Activated CD4-positive, alpha-beta T cell treated with anti-CD3 and anti-CD28 coated beads for 36 hours (primary cell): ENCODE data around the gene SH3GLB1. TPM values are rescaled to one million over a fixed set of nuclear protein-coding genes. Genes with fewer than 3 reads are reported as not detected.

Experiments
- ATAC-seq: fragments of 200-7000 bp; cut with Tn5 transposase; one replicate; pipeline ENCODE4 v1.10.0; 2021; ENCODE audit warnings: mild to moderate bottlenecking, moderate library complexity
- CTCF ChIA-PET: fragments of 350-600 bp; sonication (Branson Sonifier 250); formaldehyde crosslinking; loops from one replicate; lab custom pipeline; 2021; ENCODE audit warnings: antibody characterized with exemption; lab: Charles Lee
- POLR2A ChIA-PET: fragments of 350-600 bp; sonication (Branson Sonifier 250); formaldehyde crosslinking; loops from one replicate; lab custom pipeline; 2021; ENCODE audit warnings: antibody characterized with exemption, inconsistent platforms; lab: Charles Lee
- DNase-seq: peaks from one replicate; pipeline ENCODE4 v3.0.0-alpha.2; 2020
- H3K27ac Mint-ChIP-seq: one replicate; pipeline ENCODE4 v1.8.0; 2021; ENCODE audit warnings: mixed read lengths
- H3K27me3 Mint-ChIP-seq: one replicate; pipeline ENCODE4 v1.8.0; 2021; ENCODE audit warnings: mixed read lengths
- H3K36me3 Mint-ChIP-seq: one replicate; pipeline ENCODE4 v1.8.0; 2021; ENCODE audit warnings: low read depth, mixed read lengths
- H3K4me1 Mint-ChIP-seq: one replicate; pipeline ENCODE4 v1.8.0; 2021; ENCODE audit warnings: mixed read lengths
- H3K4me3 Mint-ChIP-seq: one replicate; pipeline ENCODE4 v1.8.0; 2021; ENCODE audit warnings: mild to moderate bottlenecking, moderate library complexity, mixed read lengths
- H3K9me3 Mint-ChIP-seq: one replicate; pipeline ENCODE4 v1.8.0; 2021; ENCODE audit warnings: low read depth, mixed read lengths
- intact Hi-C, 2 experiments: fragments of 100-400 bp; cut with DNase I in 1 of 2; cut with micrococcal nuclease in 1 of 2; formaldehyde crosslinking; loops; one replicate each; pipeline versions ENCODE4 v1.14.2 to v1.15.1; 2022 to 2024; cut with DNase I, micrococcal nuclease
- total RNA-seq, 2 experiments: library from RNA; stranded (reverse); gene quantifications; one replicate each; pipeline ENCODE4 v1.2.3, GENCODE V29; 2021

Gene SH3GLB1
- total RNA-seq, 2 experiments from 2014 or later: 58.0 to 64.5 TPM

- no peak for ATAC-seq
- H3K27me3 Mint-ChIP-seq: no peaks in the 10 kb centered on the region
- POLR2A ChIA-PET: interaction anchor here (0.6 kb wide), 1 partner anchor 273 kb away, joined by 3 read pairs; no protein-coding TSS in a partner anchor
- CTCF ChIA-PET: interaction anchor here (0.8 to 1.4 kb wide), 5 partner anchors 9 to 70 kb away, joined by 3 to 6 read pairs (median 3); partner anchors contain the start of gene SH3GLB1
- H3K36me3 Mint-ChIP-seq: no peaks in the 10 kb centered on the region
- H3K4me3 Mint-ChIP-seq: peak overlapping the region; percentile 38
- H3K4me1 Mint-ChIP-seq: peaks cover 23% of the 10 kb centered on the region
- intact Hi-C loops: loop anchor here (1.0 to 2.0 kb wide), 3 partner anchors 69 to 560 kb away; partner anchors contain the start of gene SH3GLB1 (in 2 of the 2)
- no peak for DNase-seq
- H3K9me3 Mint-ChIP-seq: no peaks in the 10 kb centered on the region
- peak overlapping the region; percentile 86 for H3K27ac Mint-ChIP-seq
Observed at GRCh38 chr1:86773341-86774288, 69.2 kb downstream of the SH3GLB1 start.

- ATAC-seq: peak; percentile 100
- CTCF ChIA-PET: interaction anchor here (0.8 to 1.0 kb wide), 4 partner anchors 8 to 71 kb away, joined by 3 to 6 read pairs (median 4); partner anchors contain the start of gene SH3GLB1
- POLR2A ChIA-PET: interaction anchor here (0.6 kb wide), 1 partner anchor 272 kb away, joined by 3 read pairs; no protein-coding TSS in a partner anchor
- DNase-seq: peak; percentile 84
- H3K36me3 Mint-ChIP-seq: no peaks in the 10 kb centered on the region
- H3K9me3 Mint-ChIP-seq: no peaks in the 10 kb centered on the region
- H3K27ac Mint-ChIP-seq: peak overlapping the region; percentile 86
- H3K27me3 Mint-ChIP-seq: no peaks in the 10 kb centered on the region
- peaks cover 26% of the 10 kb centered on the region for H3K4me1 Mint-ChIP-seq
- H3K4me3 Mint-ChIP-seq: peak overlapping the region; percentile 38
- intact Hi-C loops: loop anchor here (1.0 to 2.0 kb wide), 3 partner anchors 70 to 559 kb away; partner anchors contain the start of gene SH3GLB1 (in 2 of the 2)
Observed at GRCh38 chr1:86774305-86775295, 70.2 kb downstream of the SH3GLB1 start.

GRCh38 chr1:86775395-86775794 is 71.0 kb downstream of the SH3GLB1 start:
- H3K27ac Mint-ChIP-seq: peak overlapping the region; percentile 35
- intact Hi-C loops: loop anchor here in 1 of 2 experiments (2.0 kb wide), 1 partner anchor 71 kb away; the partner anchor contains the start of gene SH3GLB1
- DNase-seq: no peak
- no peaks in the 10 kb centered on the region for H3K36me3 Mint-ChIP-seq
- H3K4me1 Mint-ChIP-seq: peaks cover 26% of the 10 kb centered on the region
- H3K9me3 Mint-ChIP-seq: no peaks in the 10 kb centered on the region
- ChIA-PET CTCF (interaction anchor here (0.7 kb wide), 1 partner anchor 13 kb away, joined by 3 read pairs; no protein-coding TSS in a partner anchor), POLR2A (no interaction called here)
- H3K4me3 Mint-ChIP-seq: no peak overlapping the region
- no peak for ATAC-seq
- H3K27me3 Mint-ChIP-seq: no peaks in the 10 kb centered on the region

- DNase-seq: no peak
- Mint-ChIP-seq H3K36me3 (no peaks in the 10 kb centered on the region), H3K9me3 (no peaks in the 10 kb centered on the region), H3K4me1 (peaks cover 26% of the 10 kb centered on the region), H3K4me3 (no peak overlapping the region), H3K27me3 (no peaks in the 10 kb centered on the region), H3K27ac (no peak overlapping the region)
- intact Hi-C loops: no loop called here
- ChIA-PET POLR2A (no interaction called here), CTCF (interaction anchor here (0.7 to 0.8 kb wide), 2 partner anchors 14 to 282 kb away, joined by 3 read pairs; no protein-coding TSS in a partner anchor)
- no peak for ATAC-seq
Observed at GRCh38 chr1:86776108-86776507, 71.7 kb downstream of the SH3GLB1 start.

- intact Hi-C loops: no loop called here
- Mint-ChIP-seq H3K4me3 (no peak overlapping the region), H3K9me3 (peaks cover 3% of the 10 kb centered on the region), H3K36me3 (peaks cover 2% of the 10 kb centered on the region), H3K27me3 (no peaks in the 10 kb centered on the region), H3K27ac (no peak overlapping the region), H3K4me1 (peaks cover 18% of the 10 kb centered on the region)
- no peak for DNase-seq
- CTCF ChIA-PET: no interaction called here
- POLR2A ChIA-PET: no interaction called here
- ATAC-seq: no peak
Observed at GRCh38 chr1:86778569-86779239, 74.3 kb downstream of the SH3GLB1 start.

- ChIA-PET POLR2A (no interaction called here), CTCF (interaction anchor here (0.7 kb wide), 1 partner anchor 71 kb away, joined by 3 read pairs; no protein-coding TSS in a partner anchor)
- Mint-ChIP-seq H3K36me3 (peaks cover 2% of the 10 kb centered on the region), H3K4me1 (peaks cover 9% of the 10 kb centered on the region), H3K4me3 (no peak overlapping the region), H3K9me3 (peaks cover 3% of the 10 kb centered on the region), H3K27ac (no peak overlapping the region), H3K27me3 (no peaks in the 10 kb centered on the region)
- no peak for ATAC-seq
- intact Hi-C loops: no loop called here
- DNase-seq: no peak
Observed at GRCh38 chr1:86779308-86780191, 75.2 kb downstream of the SH3GLB1 start.

- Mint-ChIP-seq H3K27me3 (no peaks in the 10 kb centered on the region), H3K9me3 (peaks cover 3% of the 10 kb centered on the region), H3K4me1 (peaks cover 5% of the 10 kb centered on the region), H3K4me3 (no peak overlapping the region), H3K36me3 (peaks cover 2% of the 10 kb centered on the region), H3K27ac (no peak overlapping the region)
- ChIA-PET CTCF (interaction anchor here (0.9 kb wide), 1 partner anchor 8 kb away, joined by 6 read pairs; no protein-coding TSS in a partner anchor), POLR2A (no interaction called here)
- DNase-seq: no peak
- intact Hi-C loops: no loop called here
- no peak for ATAC-seq
Observed at GRCh38 chr1:86782482-86782881, 78.1 kb downstream of the SH3GLB1 start.

GRCh38 chr1:86787621-86788020 is 83.2 kb downstream of the SH3GLB1 start:
- DNase-seq (no peak), ATAC-seq (no peak)
- Mint-ChIP-seq H3K4me1 (no peaks in the 10 kb centered on the region), H3K36me3 (no peaks in the 10 kb centered on the region), H3K27me3 (no peaks in the 10 kb centered on the region), H3K4me3 (no peak overlapping the region), H3K9me3 (no peaks in the 10 kb centered on the region), H3K27ac (no peak overlapping the region)
- ChIA-PET CTCF (no interaction called here), POLR2A (no interaction called here)
- intact Hi-C loops: no loop called here

GRCh38 chr1:86788300-86789206 is 84.2 kb downstream of the SH3GLB1 start:
- H3K27ac Mint-ChIP-seq: no peak overlapping the region
- H3K27me3 Mint-ChIP-seq: no peaks in the 10 kb centered on the region
- ChIA-PET CTCF (no interaction called here), POLR2A (no interaction called here)
- no peaks in the 10 kb centered on the region for H3K4me1 Mint-ChIP-seq
- DNase-seq (no peak), ATAC-seq (no peak)
- intact Hi-C loops: no loop called here
- no peaks in the 10 kb centered on the region for H3K9me3 Mint-ChIP-seq
- H3K4me3 Mint-ChIP-seq: no peak overlapping the region
- H3K36me3 Mint-ChIP-seq: no peaks in the 10 kb centered on the region
